CD4-positive, alpha-beta T cell treated with Interleukin-15 for 4 hours (primary cell): Measurements from ENCODE around the gene NLRP6.
"Not testable (repeated sequence)": the region's sequence is repeated elsewhere in the genome, so short reads cannot be mapped to it uniquely, and the experiment has no call there.

Experiments
- DNase-seq: peaks from one replicate; pipeline ENCODE4 v3.0.0-alpha.2; 2020; ENCODE audit warnings: low spot score

Gene NLRP6

DNA sequence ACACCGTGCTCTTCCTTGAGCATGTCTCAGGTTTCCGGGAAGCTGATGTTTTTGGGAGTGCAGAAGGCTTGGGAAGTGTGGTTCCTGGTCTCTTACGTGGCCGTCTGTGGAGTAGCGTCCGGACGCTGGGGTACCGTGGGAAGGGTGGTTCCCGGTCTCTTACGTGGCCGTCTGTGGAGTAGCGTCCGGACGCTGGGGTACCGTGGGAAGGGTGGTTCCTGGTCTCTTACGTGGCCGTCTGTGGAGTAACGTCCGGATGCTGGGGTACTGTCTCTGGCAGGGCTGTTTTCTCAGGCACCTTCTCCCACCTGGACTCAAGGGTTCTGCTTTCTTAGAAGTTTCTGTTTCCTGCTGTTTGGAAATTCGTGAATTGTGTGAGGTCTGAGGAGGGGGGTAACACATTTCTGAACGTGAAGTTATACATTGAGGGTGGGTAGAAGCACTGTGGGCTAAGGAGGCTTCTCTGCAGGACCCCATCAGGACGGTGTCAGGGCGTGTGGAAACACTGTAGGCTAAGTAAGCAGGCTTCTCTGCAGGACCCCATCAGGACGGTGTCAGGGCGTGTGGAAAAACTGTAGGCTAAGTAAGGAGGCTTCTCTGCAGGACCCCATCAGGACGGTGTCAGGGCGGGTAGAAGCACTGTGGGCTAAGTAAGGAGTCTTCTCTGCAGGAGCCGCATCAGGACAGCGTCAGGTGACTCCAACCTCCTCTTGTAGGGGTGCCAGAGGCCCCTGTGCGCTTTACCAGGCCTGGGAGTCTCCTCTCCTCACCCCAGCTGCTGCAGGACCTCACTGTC is 47.8 kb downstream of the NLRP6 start:
- no peak for DNase-seq

DNA sequence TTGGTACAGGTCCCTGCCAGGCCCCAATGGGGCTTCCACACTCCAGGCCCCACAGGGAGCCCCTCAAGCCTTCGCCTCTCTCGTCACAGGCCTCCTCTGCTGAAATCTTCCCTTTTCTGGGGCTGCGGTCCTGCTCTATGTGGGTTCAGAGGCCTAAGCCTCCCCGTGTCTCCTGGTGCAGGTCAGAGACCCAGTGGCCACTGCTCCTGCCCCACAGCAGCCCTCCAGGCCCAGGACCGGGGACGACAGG is 48.3 kb downstream of the NLRP6 start:
- DNase-seq: no peak

DNA sequence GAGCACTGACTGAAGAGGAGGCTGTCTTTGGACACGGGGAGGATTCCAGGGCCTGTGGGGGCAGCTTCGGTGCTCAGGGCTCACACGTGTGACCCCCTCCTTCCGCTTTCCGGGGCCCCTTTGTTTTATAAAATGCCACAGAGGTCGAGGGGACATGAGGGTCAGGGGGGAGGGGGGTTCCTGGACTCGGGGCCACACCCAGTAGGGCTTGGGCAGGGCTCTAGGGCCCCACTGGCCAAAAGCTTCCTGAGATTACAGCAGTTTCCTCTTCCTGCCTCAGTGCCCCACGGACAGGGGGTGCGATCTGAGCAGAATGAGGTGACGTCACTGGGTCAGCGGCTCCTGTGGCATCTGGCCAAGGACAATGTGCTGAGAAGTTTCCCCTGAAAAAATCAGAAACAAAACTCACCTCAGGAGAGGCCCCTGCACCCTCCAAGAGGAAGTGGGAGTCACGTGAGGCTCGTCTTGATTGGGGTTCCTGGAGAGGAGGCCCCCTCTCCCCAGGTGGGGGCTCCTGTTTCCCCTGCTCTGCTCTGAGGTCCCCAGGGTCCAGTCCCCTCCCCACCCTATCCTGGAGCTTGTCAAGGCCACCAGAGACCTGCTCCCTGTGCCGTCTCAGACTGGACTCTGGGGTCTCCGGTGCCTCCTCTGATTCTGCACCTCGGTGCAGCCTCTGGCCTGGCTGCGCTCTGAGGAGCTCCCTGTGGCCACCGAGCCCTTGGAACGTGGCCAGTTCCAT is 48.8 kb downstream of the NLRP6 start:
- peak; percentile 54 for DNase-seq

DNA sequence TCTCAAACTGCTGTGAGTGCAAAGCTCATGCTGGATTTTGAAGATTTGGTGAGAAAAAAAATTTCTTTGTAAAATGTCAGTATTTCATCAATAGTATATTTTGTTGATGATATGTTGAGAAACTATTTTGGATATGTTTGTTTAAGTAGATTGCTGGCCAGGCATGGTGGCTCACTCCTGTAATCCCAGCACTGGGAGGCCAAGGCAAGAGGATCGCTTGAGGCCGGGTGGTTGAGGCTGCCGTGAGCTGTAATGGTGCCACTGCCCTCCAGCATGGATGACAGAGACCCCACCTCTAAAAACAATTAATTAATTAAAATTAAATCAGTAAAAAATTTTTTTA is 49.3 kb downstream of the NLRP6 start:
- DNase-seq: no peak

DNA sequence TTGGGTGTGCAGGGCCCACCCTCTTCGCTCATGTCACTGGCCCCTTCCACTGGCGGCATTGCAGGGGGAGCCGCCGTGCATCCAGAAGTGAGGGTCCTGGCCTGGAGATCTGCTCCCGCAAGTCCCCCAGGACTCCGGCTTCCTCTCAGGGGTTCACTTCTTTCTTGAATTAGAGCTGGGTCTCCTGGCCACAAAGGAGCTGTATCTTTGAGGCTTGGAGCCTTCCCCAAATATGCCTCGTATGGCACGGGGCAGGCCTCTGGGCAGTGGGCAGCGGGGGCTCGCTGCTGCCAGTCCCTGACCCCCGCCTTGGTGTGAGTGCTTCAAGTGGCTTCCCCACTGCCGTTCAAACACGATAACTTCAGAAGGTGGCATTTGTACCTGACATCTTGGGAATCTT is 49.8 kb downstream of the NLRP6 start:
- no peak for DNase-seq

DNA sequence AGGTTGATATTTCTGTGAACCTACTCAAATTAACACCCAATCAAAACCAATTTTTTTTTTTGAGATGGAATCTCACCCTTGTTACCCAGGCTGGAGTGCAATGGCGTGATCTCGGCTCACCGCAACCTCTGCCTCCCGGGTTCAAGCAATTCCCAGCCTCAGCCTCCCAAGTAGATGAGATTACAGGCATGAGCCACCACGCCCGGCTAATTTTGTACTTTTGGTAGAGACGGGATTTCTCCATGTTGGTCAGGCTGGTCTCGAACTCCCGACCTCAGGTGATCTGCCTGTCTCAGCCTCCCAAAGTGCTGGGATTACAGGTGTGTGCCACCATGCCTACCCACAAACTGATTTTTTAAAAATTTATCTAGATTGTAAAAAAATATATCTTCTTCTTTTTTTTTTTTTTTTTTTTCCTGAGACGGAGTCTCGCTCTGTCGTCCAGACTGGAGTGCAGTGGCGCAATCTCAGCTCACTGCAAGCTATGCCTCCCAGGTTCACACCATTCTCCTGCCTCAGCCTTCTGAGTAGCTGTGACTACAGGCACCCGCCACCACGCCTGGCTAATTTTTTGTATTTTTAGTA is 50.4 kb downstream of the NLRP6 start:
- not testable (repeated sequence) for DNase-seq

DNA sequence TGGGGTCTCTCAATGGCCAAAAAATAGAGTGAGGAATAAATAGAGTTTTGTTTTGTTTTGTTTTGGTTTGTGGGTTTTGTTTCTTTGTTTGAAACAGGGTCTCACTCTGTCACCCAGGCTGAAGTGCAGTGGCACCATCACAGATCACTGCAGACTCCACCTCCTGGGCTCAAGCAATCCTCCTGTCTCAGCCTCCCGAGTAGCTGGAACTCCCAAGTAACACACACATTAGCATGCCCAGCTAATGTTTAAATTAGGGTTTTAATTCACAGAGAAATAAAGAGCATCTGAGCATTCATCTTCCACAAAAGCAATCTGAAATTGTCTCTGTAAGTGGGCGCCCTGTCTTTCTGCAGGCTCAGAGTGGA is 51.7 kb downstream of the NLRP6 start:
- DNase-seq: no peak

DNA sequence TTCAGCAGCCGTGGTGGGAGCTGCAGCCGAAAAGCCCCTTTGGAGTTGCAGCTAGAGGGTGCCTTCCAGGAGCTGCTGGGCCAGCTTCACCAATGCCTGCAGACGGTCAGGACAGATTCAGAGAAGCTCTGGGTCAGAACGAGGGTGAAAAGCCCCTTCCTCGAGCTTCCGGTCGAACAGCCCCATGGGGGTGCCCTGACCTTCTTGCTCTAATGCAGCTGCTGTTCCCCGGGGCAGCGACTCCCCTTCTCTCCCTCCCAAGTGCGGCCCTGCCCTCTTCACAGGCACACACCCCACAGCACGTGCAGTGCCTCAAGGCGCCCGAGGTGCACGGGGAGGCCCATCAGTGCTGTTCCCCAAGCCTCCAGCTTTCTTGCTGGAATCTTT is 52.1 kb downstream of the NLRP6 start:
- DNase-seq: no peak

DNA sequence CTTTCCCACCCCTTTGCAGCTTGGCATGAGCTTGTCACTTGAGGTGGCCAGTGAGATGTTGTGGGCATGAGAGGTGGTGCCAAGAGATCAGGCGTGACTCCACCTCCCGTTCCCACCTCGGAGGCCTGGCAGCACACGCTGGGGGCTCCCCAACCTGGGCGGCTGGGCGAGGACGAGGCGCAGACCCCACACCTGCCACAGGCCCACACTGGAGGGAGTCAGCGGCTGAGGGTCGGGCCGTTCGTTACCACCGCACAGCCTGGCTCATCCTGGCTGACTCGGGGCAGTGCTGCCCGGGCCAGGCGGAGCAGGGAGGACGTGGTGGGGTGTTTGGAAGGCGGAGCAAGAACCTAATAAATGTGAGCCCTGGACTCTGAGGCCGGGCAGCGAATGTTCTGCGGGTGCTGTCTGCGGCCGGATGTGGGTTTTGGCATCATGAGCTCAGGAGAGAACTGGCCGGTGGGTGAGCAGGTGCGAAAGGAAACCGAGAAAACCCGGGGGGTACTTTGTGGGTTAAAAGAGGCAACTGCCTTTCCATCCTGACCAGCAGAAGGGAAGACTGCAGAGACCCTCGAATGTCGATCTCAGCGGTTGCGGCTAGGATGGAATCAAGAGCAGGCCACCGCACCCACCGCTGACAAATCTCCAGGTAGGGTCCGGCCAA is 52.6 kb downstream of the NLRP6 start:
- DNase-seq: no peak

DNA sequence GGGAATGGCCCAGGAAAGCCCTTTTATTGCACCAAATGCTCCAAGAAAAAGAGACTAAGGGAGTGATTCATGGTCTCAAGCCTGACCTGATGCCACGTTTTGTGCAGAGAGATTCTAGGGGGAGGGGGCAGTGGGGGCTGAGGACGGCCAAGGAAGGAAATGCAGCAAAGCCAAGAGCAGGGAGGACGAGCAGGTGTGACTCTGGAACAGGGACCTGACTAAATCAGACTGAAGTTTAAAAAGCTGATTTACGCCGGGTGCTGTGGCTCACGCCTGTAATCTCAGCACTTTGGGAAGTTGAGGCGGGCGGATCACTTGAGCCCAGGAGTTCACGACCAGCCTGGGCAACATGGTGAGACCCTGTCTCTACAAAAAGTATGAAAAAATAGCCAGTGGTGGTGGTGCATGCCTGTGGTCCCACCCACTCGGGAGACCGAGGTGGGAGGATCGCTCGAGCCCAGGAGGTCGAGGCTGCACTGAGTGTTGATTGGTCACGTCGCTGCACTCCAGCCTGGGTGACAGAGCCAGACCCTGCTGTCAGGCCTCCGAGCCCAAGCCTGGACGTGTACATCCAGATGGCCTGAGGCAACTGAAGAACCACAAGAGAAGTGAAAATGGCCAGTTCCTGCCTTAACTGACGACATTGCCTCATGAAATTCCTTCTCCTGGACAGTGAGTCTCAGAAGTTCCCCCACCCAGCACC is 53.3 kb downstream of the NLRP6 start:
- DNase-seq: no peak

DNA sequence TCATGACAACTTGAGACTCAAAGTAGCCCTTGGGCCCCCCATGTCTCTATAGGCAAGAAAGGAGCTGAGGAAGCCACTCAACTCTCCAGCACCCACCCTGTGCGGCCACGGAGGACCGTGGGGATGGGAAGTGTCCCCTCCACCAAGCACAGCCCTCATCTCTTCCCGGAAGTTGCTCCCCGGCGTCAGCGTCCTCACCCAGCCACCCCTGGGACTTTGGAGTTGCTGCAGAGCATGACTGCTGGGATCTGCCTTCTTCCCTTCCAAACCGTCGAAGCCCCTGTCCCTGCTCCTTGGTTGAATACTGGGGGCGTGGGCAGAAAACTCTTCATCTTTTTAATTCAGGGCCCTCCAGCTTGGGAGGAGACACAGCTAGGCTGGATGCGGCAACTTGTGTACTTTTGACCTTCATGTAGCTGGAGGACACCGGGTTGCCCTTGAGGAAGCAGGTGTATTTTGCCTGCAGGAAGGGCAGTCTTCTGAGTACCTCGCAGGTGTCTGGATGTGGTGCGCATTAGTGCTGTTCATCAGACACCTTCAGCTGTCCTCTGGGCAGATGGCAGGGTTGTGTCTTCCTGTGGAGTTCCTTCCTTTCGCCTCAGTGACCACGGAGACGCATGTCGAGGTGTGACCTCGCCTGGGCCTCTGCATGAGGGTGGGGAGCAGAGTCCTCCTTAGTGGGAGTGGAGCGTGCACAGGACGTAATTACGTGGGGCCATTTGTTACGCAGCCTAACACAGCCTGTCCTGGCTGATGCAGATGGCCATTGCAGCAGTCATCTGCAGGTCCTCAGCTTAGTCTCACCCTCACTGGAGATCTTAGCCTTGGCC is 54.7 kb downstream of the NLRP6 start:
- no peak for DNase-seq

DNA sequence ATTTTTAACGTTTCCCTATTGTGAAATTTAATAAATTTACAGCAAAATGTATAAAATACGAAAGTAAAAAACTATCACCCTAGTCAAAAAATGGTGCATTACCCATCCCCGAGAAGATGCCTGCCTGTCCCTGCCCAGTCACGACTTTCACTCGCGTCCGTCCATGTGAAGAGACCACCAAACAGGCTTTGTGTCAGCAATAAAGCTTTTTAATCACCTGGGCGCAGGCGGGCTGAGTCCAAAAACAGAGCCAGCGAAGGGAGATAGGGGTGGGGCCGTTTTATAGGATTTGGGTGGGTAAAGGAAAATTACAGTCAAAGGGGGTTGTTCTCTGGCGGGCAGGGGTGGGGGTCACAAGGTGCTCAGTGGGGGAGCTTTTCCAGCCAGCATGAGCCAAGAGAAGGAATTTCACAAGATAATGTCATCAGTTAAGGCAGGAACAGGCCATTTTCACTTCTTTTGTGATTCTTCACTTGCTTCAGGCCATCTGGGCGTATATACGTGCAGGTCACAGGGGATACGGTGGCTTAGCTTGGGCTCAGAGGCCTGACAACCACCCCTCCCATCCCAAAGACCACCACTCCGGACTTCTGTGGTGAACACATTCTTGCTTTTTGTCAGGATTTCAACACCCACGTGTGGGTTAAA is 55.5 kb downstream of the NLRP6 start:
- not testable (repeated sequence) for DNase-seq

DNA sequence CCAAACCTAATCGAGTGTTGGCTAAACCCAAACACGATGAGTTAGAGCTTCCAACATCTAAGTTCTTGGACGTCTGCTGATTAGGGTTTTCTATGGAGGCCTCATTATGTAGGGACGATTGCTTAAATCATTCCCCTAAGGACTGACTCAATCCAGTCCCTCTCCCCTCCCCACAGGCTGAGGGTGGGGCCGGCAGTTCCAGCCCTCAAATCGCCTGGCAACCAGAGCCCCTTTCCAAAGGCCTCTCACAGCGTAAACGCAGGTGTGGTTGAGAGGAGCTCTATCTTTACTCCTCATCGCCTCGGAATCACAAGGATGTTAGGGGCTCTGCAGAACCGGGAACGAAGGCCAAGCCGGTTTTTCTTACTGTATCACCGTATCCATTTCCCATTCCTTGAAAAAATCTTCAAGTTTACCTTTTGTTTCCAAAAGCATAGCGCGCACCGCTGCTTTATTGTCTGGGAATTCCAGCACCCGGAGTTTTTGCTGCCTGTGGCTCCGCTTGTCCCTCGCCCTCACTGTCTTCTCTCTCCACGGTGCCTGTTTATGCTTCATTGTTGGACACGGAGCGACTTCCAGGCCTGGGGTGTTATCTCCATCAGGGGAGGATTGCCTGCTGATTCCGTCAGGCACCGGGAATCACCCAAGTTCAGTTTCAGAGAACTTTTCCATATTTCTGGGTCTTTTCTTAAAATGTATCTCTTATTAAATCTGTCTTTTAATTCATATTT is 56.2 kb downstream of the NLRP6 start:
- DNase-seq: no peak
